CD14-positive monocyte (primary cell): ENCODE results near the gene ABI1. TPM values are rescaled to one million over a fixed set of nuclear protein-coding genes. Genes with fewer than 3 reads are reported as not detected.

Source experiments
- DNase-seq, 3 donors: peaks; one replicate each; pipeline ENCODE4 v3.0.0-alpha.2; 2011 to 2022
- H2AFZ ChIP-seq: 2 replicates; pipeline ENCODE4 v1.6.0; 2012; ENCODE audit warnings: mild to moderate bottlenecking, low read depth, low read length, inconsistent platforms; ENCODE audit not compliant: insufficient read depth, poor library complexity, severe bottlenecking
- H3K27ac ChIP-seq, 2 donors: 1 replicate in 1 of 2; 2 replicates in 1 of 2; pipeline ENCODE4 v1.5.1; 2012 to 2013; ENCODE audit warnings: low read length in 2 of 2, control low read depth in 1 of 2, inconsistent platforms in 1 of 2, low read depth in 1 of 2, mild to moderate bottlenecking in 1 of 2
- H3K27me3 ChIP-seq, 2 donors: one replicate each; pipeline versions ENCODE4 v1.6.0 to v1.6.1; 2011 to 2013; ENCODE audit warnings: low read length in 2 of 2; ENCODE audit not compliant: control insufficient read depth in 2 of 2, insufficient read depth in 2 of 2
- H3K36me3 ChIP-seq, 2 donors: replicated peaks in 1 of 2; 1 replicate in 1 of 2; 2 replicates in 1 of 2; pipeline versions ENCODE4 v1.5.1 to v1.6.1; 2012 to 2013; ENCODE audit warnings: low read length in 2 of 2, control low read depth in 1 of 2, inconsistent platforms in 1 of 2, mild to moderate bottlenecking in 1 of 2; ENCODE audit not compliant: insufficient read depth in 2 of 2, control insufficient read depth in 1 of 2
- H3K4me1 ChIP-seq, 2 donors: 1 replicate in 1 of 2; 2 replicates in 1 of 2; pipeline versions ENCODE4 v1.5.1 to v1.6.1; 2012 to 2013; ENCODE audit warnings: low read length in 2 of 2, control low read depth in 1 of 2, inconsistent platforms in 1 of 2, mild to moderate bottlenecking in 1 of 2, moderate library complexity in 1 of 2; ENCODE audit not compliant: insufficient read depth in 2 of 2, control insufficient read depth in 1 of 2
- H3K4me2 ChIP-seq: replicated peaks from 2 replicates; pipeline ENCODE3; 2012; ENCODE audit warnings: low read length, moderate library complexity, mild to moderate bottlenecking; ENCODE audit not compliant: poor library complexity, severe bottlenecking; ENCODE audit errors: extremely low read depth
- H3K4me3 ChIP-seq, 3 experiments: fragments of 200-600 bp in 1 of 3; sonication (generic) in 1 of 3; replicated peaks in 1 of 3; 1 replicate in 2 of 3; 2 replicates in 1 of 3; pipeline ENCODE4 v1.5.1; 2011 to 2013; ENCODE audit warnings: low read length in 3 of 3, mild to moderate bottlenecking in 3 of 3, control low read depth in 2 of 3, low read depth in 2 of 3, inconsistent platforms in 1 of 3, moderate library complexity in 1 of 3
- H3K79me2 ChIP-seq: 2 replicates; pipeline ENCODE4 v1.6.0; 2012; ENCODE audit warnings: mild to moderate bottlenecking, control low read depth, inconsistent platforms, low read length, moderate library complexity; ENCODE audit not compliant: insufficient read depth
- H3K9ac ChIP-seq: 2 replicates; pipeline ENCODE4 v1.6.0; 2017; ENCODE audit warnings: low read length, mild to moderate bottlenecking; ENCODE audit not compliant: insufficient read depth, poor library complexity, severe bottlenecking
- H3K9me3 ChIP-seq, 2 donors: replicated peaks in 1 of 2; 1 replicate in 1 of 2; 2 replicates in 1 of 2; pipeline versions ENCODE4 v1.5.1 to v1.6.1; 2012 to 2013; ENCODE audit warnings: low read length in 2 of 2, control low read depth in 1 of 2; ENCODE audit not compliant: control insufficient read depth in 1 of 2, insufficient read depth in 1 of 2
- H4K20me1 ChIP-seq: 2 replicates; pipeline ENCODE4 v1.6.0; 2012; ENCODE audit warnings: mild to moderate bottlenecking, low read length, control low read depth, moderate library complexity; ENCODE audit not compliant: insufficient read depth
- H3K27ac Mint-ChIP-seq, 7 donors: one replicate each; pipeline ENCODE4 v1.8.0; 2020; ENCODE audit warnings: mild to moderate bottlenecking in 7 of 7, mixed read lengths in 7 of 7, moderate library complexity in 6 of 7, inconsistent platforms in 2 of 7
- H3K27me3 Mint-ChIP-seq, 3 donors: one replicate each; pipeline ENCODE4 v1.8.0; 2021 to 2022; ENCODE audit warnings: low read depth in 3 of 3, mild to moderate bottlenecking in 3 of 3, mixed read lengths in 3 of 3, moderate library complexity in 3 of 3, inconsistent platforms in 1 of 3
- H3K36me3 Mint-ChIP-seq, 2 donors: one replicate each; pipeline ENCODE4 v1.8.0; 2020; ENCODE audit warnings: mixed read lengths in 2 of 2, inconsistent platforms in 1 of 2, mild to moderate bottlenecking in 1 of 2
- H3K4me1 Mint-ChIP-seq: one replicate; pipeline ENCODE4 v1.8.0; 2020; ENCODE audit warnings: mild to moderate bottlenecking, mixed read lengths
- H3K4me3 Mint-ChIP-seq, 2 donors: one replicate each; pipeline ENCODE4 v1.8.0; 2020; ENCODE audit warnings: mild to moderate bottlenecking in 2 of 2, mixed read lengths in 2 of 2, moderate library complexity in 1 of 2
- H3K9me3 Mint-ChIP-seq, 7 donors: one replicate each; pipeline ENCODE4 v1.8.0; 2020 to 2022; ENCODE audit warnings: mixed read lengths in 7 of 7, mild to moderate bottlenecking in 6 of 7, moderate library complexity in 6 of 7, inconsistent platforms in 2 of 7
- WGBS: methylation state at CpG from one replicate; pipeline ENCODE4 v1.1.5; 2013; ENCODE audit warnings: missing lambda C conversion rate; ENCODE audit not compliant: insufficient coverage; 5-methylcytosine and 5-hydroxymethylcytosine counted together
- intact Hi-C, 2 donors: fragments of 100-400 bp; cut with micrococcal nuclease; formaldehyde crosslinking; loops; one replicate each; pipeline versions ENCODE4 v1.15.0 to v1.15.1; 2023
- polyA plus RNA-seq, 3 donors: library from polyadenylated mRNA; depleted of rRNA in 1 of 3; unstranded in 2 of 3; stranded (reverse) in 1 of 3; fragments of 300-500 nt in 2 of 3; fragments of >200 nt in 1 of 3; fragmentation: Illumina TruSeq in 2 of 3; gene quantifications; 1 replicate in 2 of 3; 2 replicates in 1 of 3; pipeline ENCODE4 v1.2.3, GENCODE V29; 2012 to 2021
- TF ChIP-seq, protein P1 (sequence below): fragments of 200-600 bp; IDR thresholded peaks from one replicate; pipeline ENCODE4 v1.8.0; 2022; ENCODE audit warnings: antibody characterized with exemption, mild to moderate bottlenecking

The ABI1 gene
- polyA plus RNA-seq, 3 donors: 39.8 to 77.2 (median 61.5) TPM

DNA sequence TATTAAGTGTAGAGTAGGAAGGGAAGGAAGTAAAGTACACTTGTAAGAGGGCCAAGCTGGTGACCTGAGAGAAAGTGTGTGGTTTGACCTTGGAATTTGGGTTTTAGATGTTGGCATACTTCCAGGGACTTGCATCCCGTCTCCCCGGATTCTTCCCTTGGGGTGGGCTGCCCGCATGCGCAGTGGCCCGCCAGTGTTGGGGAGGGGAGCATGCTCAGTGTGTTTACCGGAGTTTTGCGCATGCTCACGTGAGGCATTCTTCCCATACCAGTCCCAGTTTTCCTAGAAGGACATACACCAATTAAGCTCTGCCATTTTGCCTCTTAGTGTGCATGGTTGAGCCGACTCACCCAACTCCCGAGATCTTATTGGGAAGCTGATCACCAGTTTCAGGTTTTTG, 153.8 kb downstream of the ABI1 start:
- Mint-ChIP-seq H3K4me3 (no peak overlapping the region), H3K4me1 (peaks cover 27% of the 10 kb centered on the region), H3K27me3 (peaks cover 0 to 2% (median 0%) of the 10 kb centered on the region in 3 donors), H3K27ac (peak overlapping the region in 5 of 7 donors; percentile 79 to 89 (median 86)), H3K9me3 (no peaks in the 10 kb centered on the region), H3K36me3 (peaks cover 52 to 80% of the 10 kb centered on the region in 2 donors)
- Histone ChIP-seq H4K20me1 (peaks cover 15% of the 10 kb centered on the region), H3K27ac (peak overlapping the region in 1 of 2 donors; percentile 72), H3K79me2 (peaks cover 67% of the 10 kb centered on the region), H3K4me3 (no peak overlapping the region), H3K9me3 (no peaks in the 10 kb centered on the region), H3K27me3 (no peaks in the 10 kb centered on the region), H3K36me3 (peaks cover 24 to 75% of the 10 kb centered on the region in 2 donors), H3K4me2 (no peak overlapping the region), H3K9ac (peak overlapping the region; percentile 9), H2AFZ (no peak overlapping the region), H3K4me1 (peaks cover 11 to 12% of the 10 kb centered on the region in 2 donors)
- DNase-seq: no peak
- WGBS: 87% methylated on average over 9 of the region's 10 CpGs
- intact Hi-C loops: no loop called here
- TF ChIP-seq, protein P1, sequence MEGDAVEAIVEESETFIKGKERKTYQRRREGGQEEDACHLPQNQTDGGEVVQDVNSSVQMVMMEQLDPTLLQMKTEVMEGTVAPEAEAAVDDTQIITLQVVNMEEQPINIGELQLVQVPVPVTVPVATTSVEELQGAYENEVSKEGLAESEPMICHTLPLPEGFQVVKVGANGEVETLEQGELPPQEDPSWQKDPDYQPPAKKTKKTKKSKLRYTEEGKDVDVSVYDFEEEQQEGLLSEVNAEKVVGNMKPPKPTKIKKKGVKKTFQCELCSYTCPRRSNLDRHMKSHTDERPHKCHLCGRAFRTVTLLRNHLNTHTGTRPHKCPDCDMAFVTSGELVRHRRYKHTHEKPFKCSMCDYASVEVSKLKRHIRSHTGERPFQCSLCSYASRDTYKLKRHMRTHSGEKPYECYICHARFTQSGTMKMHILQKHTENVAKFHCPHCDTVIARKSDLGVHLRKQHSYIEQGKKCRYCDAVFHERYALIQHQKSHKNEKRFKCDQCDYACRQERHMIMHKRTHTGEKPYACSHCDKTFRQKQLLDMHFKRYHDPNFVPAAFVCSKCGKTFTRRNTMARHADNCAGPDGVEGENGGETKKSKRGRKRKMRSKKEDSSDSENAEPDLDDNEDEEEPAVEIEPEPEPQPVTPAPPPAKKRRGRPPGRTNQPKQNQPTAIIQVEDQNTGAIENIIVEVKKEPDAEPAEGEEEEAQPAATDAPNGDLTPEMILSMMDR: no peak

DNA sequence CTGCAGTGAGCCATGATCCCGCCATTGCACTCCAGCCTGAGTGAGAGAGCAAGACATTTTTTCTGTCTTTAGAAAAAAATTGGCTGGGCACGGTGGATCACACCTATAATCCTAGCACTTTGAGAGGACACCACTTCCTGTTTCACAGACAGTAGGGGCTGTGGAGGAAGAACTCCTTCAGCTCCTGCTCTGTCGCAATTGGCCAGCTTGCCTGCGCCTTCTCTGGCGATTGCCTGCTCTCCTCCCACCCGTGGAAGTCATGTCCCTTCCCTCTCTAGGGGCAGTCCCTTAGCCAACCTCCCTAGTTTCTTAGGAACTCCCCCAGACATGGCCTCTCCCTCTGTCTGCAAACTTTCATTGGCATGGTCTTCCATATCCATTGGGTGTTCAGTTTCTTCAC, 154.6 kb downstream of the ABI1 start:
- Histone ChIP-seq H3K9me3 (no peaks in the 10 kb centered on the region), H3K27me3 (no peaks in the 10 kb centered on the region), H3K9ac (peak overlapping the region; percentile 9), H3K4me2 (peak overlapping the region; percentile 40), H3K4me1 (peaks cover 17 to 18% of the 10 kb centered on the region in 2 donors), H3K27ac (peak overlapping the region; percentile 11 to 72), H3K79me2 (peaks cover 74% of the 10 kb centered on the region), H4K20me1 (peaks cover 22% of the 10 kb centered on the region), H3K36me3 (peaks cover 24 to 74% of the 10 kb centered on the region in 2 donors), H2AFZ (no peak overlapping the region), H3K4me3 (no peak overlapping the region)
- Mint-ChIP-seq H3K27ac (peak overlapping the region; percentile 58 to 89 (median 83)), H3K36me3 (peaks cover 47 to 80% of the 10 kb centered on the region in 2 donors), H3K27me3 (peaks cover 0 to 2% (median 0%) of the 10 kb centered on the region in 3 donors), H3K9me3 (no peaks in the 10 kb centered on the region), H3K4me3 (peak overlapping the region in 1 of 2 donors; percentile 82), H3K4me1 (peaks cover 35% of the 10 kb centered on the region)
- intact Hi-C loops: no loop called here
- WGBS: 8% methylated on average over 5 of the region's 6 CpGs
- peak in 2 of 3 donors; percentile 55 to 72 for DNase-seq
- TF ChIP-seq, protein P1: no peak
